ENCODE results near the gene ARHGAP18.

Gene ARHGAP18

DNA sequence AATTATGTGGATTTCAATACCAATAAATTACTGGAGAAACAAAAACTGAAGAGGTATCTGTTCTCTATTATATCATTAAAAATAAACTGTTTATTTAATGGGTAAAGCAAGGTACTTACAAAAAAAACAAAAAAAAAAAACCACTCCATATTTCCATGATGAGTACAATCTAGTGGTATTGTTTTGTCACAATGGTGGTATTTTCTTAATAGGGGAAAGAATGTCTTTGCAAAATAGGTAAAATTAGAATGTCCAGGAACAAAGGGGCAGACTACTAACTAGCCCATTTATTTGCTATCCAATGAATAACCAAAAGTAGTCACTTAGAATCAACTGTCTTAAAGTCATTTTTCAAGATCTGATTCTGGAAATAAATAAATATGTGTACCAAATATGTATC is 92.0 kb downstream of the ARHGAP18 start:
- no peak overlapping the region for H3K27ac ChIP-seq (ENCODE audit: low read length)
- no peaks in the 10 kb centered on the region for H3K4me1 ChIP-seq (ENCODE audit: control insufficient read depth, insufficient read depth, low read length)
- H3K4me3 ChIP-seq (ENCODE audit: low read length), result no peak overlapping the region
- no peaks in the 10 kb centered on the region for H3K36me3 ChIP-seq (ENCODE audit: control insufficient read depth, insufficient read depth, low read length)
- DNase-seq (ENCODE audit: low read depth, low spot score), result no peak
- no peaks in the 10 kb centered on the region for H3K27me3 ChIP-seq (ENCODE audit: control insufficient read depth, insufficient read depth, low read length)
- H3K9me3 ChIP-seq (ENCODE audit: control insufficient read depth, insufficient read depth, low read length), result no peaks in the 10 kb centered on the region

DNA sequence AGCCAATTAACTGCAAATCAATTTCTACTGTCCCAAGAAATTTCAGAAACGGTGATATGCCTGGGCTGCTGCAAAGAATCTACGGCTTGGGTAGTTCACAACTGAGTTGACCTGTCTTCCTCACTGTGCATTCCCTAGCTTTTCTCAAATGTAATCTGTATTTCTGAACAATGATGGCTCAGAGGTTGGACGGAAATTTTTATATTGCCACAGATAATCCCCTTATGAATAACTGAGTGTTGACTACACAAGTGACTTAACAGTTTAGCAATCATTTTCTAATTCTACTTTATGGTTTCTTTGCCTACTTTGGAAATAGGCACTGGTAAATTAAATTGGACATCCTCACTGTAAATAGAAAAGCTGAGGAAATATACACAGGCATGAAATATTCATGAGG is 94.5 kb downstream of the ARHGAP18 start:
- no CpG with 5 or more reads among the region's 3 CpGs for WGBS (ENCODE audit: insufficient coverage, insufficient read length)
- DNase-seq (ENCODE audit: low read depth, low spot score), result no peak

DNA sequence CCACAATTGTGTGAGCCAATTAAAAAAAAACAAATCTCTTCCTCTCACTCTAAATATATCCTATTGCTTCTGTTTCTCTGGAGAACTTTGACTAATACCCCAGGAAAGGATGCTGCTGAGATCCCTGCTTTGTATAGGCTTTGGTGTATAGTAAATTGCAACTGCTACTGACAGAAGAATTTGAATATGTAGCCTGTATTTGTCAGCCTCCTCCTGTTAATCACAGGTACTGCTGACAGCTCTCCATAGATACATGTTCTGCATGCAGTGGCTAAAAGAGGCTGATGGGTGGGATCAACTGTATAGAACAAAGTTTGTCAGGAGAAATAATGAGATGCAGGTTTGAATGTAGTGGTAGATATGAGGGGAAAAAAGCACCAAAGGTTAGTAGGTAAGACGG is 95.0 kb downstream of the ARHGAP18 start:
- Histone ChIP-seq H3K4me1 (ENCODE audit: control insufficient read depth, insufficient read depth, low read length) (peaks cover 4% of the 10 kb centered on the region; the same call in 1 of the 2 replicates), H3K36me3 (ENCODE audit: control insufficient read depth, insufficient read depth, low read length) (no peaks in the 10 kb centered on the region), H3K27me3 (ENCODE audit: control insufficient read depth, insufficient read depth, low read length) (no peaks in the 10 kb centered on the region), H3K27ac (ENCODE audit: low read length) (no peak overlapping the region), H3K9me3 (ENCODE audit: control insufficient read depth, insufficient read depth, low read length) (no peaks in the 10 kb centered on the region), H3K4me3 (ENCODE audit: low read length) (no peak overlapping the region)
- WGBS (ENCODE audit: insufficient coverage, insufficient read length), result 100% methylated on average over 1 of the region's 1 CpG
- no peak for DNase-seq (ENCODE audit: low read depth, low spot score)

More for the DNA sequence above, 94.5 kb downstream of the ARHGAP18 start:
- Histone ChIP-seq H3K4me3 (ENCODE audit: low read length) (no peak overlapping the region), H3K27ac (ENCODE audit: low read length) (no peak overlapping the region), H3K9me3 (ENCODE audit: control insufficient read depth, insufficient read depth, low read length) (no peaks in the 10 kb centered on the region), H3K36me3 (ENCODE audit: control insufficient read depth, insufficient read depth, low read length) (no peaks in the 10 kb centered on the region), H3K27me3 (ENCODE audit: control insufficient read depth, insufficient read depth, low read length) (no peaks in the 10 kb centered on the region), H3K4me1 (ENCODE audit: control insufficient read depth, insufficient read depth, low read length) (no peaks in the 10 kb centered on the region)

DNA sequence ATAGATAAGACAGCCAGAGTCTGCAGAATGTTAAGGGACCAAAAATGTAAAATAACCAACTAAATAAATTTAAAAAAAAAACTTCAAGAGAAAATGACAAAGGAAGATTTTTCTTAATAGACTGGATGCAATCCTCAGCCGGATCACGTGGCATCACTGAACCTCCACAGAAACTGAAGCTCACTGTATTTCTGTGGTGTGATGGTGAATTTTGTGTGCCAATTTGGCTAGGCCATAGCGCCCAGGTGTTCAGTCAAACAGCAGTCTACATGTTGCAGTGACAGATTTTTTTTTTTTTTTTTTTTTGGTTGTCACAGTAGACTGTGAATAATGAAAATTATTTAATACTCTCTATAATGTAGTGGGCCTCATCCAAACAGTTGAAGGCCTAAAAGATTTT is 95.5 kb downstream of the ARHGAP18 start:
- no CpG with 5 or more reads among the region's 3 CpGs for WGBS (ENCODE audit: insufficient coverage, insufficient read length)
- H3K4me1 ChIP-seq (ENCODE audit: control insufficient read depth, insufficient read depth, low read length), result peaks cover 5% of the 10 kb centered on the region; the same call in 1 of the 2 replicates
- no peak for DNase-seq (ENCODE audit: low read depth, low spot score)
- no peaks in the 10 kb centered on the region for H3K27me3 ChIP-seq (ENCODE audit: control insufficient read depth, insufficient read depth, low read length)
- no peak overlapping the region for H3K27ac ChIP-seq (ENCODE audit: low read length)
- H3K9me3 ChIP-seq (ENCODE audit: control insufficient read depth, insufficient read depth, low read length), result no peaks in the 10 kb centered on the region
- no peak overlapping the region for H3K4me3 ChIP-seq (ENCODE audit: low read length)
- no peaks in the 10 kb centered on the region for H3K36me3 ChIP-seq (ENCODE audit: control insufficient read depth, insufficient read depth, low read length)

DNA sequence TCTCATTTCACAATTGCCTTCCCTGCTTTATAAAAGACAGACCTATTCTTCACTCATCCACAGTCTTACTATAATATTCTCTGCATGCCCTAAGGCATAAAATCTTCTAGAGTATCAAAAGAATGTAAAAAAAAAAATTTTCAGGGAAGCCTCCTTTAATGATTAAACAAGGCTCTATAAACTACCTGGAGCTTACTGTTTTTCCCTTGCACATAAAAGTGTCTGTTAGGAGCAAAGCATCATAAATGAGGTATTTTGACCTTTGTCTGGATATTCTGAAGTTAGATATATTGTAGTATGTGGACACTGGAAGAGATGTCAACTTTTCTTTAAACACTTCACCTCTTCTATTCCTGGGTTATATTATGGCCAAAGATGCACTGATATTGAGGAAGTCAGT is 97.5 kb downstream of the ARHGAP18 start:
- Histone ChIP-seq H3K36me3 (ENCODE audit: control insufficient read depth, insufficient read depth, low read length) (no peaks in the 10 kb centered on the region), H3K27ac (ENCODE audit: low read length) (no peak overlapping the region)
- DNase-seq (ENCODE audit: low read depth, low spot score), result no peak

DNA sequence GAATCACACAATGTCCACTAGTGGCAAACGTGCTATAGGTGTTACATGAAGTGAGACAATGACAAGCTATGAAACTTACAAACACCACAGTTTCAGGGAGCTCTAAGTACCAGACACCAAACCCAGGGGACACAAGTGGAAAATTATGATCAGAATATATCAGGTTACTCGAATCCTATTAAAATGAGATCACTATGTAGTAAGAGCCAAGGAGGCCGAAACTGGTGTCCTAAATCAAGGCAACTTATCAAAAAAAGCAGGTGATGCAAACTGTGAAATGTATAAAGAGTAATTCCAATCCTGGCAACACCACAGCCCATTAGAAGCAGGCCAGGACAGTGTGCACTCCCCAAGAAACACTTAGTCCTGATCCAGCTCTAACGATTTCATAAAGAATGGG is 100.3 kb downstream of the ARHGAP18 start:
- no peaks in the 10 kb centered on the region for H3K9me3 ChIP-seq (ENCODE audit: control insufficient read depth, insufficient read depth, low read length)
- no CpG with 5 or more reads among the region's 4 CpGs for WGBS (ENCODE audit: insufficient coverage, insufficient read length)
- no peaks in the 10 kb centered on the region for H3K27me3 ChIP-seq (ENCODE audit: control insufficient read depth, insufficient read depth, low read length)
- H3K36me3 ChIP-seq (ENCODE audit: control insufficient read depth, insufficient read depth, low read length), result no peaks in the 10 kb centered on the region
- H3K27ac ChIP-seq (ENCODE audit: low read length), result no peak overlapping the region
- H3K4me3 ChIP-seq (ENCODE audit: low read length), result no peak overlapping the region
- DNase-seq (ENCODE audit: low read depth, low spot score), result no peak
- H3K4me1 ChIP-seq (ENCODE audit: control insufficient read depth, insufficient read depth, low read length), result peaks cover 6% of the 10 kb centered on the region; the same call in 1 of the 2 replicates

More for the DNA sequence above, 97.5 kb downstream of the ARHGAP18 start:
- Histone ChIP-seq H3K9me3 (ENCODE audit: control insufficient read depth, insufficient read depth, low read length) (no peaks in the 10 kb centered on the region), H3K27me3 (ENCODE audit: control insufficient read depth, insufficient read depth, low read length) (no peaks in the 10 kb centered on the region), H3K4me1 (ENCODE audit: control insufficient read depth, insufficient read depth, low read length) (peaks cover 6% of the 10 kb centered on the region; the same call in 1 of the 2 replicates), H3K4me3 (ENCODE audit: low read length) (no peak overlapping the region)

DNA sequence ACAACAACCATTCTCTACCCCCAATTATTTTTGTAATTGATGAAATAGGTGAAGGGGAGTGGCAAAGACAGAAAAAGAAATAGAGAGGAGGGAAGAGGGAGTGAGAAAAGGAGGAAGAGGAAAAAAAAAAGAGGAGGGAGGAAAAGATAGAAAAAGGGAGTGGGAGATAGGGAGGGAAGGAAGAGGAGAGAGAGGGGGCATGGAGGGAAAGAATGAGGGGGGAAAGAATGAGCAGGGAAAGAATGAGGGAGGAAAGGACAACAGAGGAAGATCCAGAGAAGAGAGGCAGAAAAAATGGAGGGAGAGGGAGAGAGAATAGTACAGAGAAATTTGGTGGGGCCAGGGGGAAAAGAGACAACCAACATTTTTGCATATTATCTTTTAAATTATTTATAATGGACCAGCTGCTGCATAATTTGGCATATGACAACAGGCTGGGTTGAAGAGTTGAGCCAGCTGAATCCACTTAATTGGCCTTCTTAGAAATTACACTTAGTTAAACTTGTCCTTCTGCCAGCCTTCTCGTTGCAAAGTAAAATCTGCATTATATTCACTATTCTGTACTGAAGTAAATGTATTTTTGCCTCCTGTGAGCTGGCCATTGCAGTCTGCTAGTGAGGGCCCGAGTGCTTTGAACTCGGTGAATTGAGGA is 101.0 kb downstream of the ARHGAP18 start:
- no CpG with 5 or more reads among the region's 3 CpGs for WGBS (ENCODE audit: insufficient coverage, insufficient read length)
- no peaks in the 10 kb centered on the region for H3K9me3 ChIP-seq (ENCODE audit: control insufficient read depth, insufficient read depth, low read length)
- no peak overlapping the region for H3K27ac ChIP-seq (ENCODE audit: low read length)
- no peaks in the 10 kb centered on the region for H3K36me3 ChIP-seq (ENCODE audit: control insufficient read depth, insufficient read depth, low read length)
- no peak overlapping the region for H3K4me3 ChIP-seq (ENCODE audit: low read length)
- H3K4me1 ChIP-seq (ENCODE audit: control insufficient read depth, insufficient read depth, low read length), result peaks cover 6% of the 10 kb centered on the region; the same call in 1 of the 2 replicates
- no peak for DNase-seq (ENCODE audit: low read depth, low spot score)
- no peaks in the 10 kb centered on the region for H3K27me3 ChIP-seq (ENCODE audit: control insufficient read depth, insufficient read depth, low read length)

DNA sequence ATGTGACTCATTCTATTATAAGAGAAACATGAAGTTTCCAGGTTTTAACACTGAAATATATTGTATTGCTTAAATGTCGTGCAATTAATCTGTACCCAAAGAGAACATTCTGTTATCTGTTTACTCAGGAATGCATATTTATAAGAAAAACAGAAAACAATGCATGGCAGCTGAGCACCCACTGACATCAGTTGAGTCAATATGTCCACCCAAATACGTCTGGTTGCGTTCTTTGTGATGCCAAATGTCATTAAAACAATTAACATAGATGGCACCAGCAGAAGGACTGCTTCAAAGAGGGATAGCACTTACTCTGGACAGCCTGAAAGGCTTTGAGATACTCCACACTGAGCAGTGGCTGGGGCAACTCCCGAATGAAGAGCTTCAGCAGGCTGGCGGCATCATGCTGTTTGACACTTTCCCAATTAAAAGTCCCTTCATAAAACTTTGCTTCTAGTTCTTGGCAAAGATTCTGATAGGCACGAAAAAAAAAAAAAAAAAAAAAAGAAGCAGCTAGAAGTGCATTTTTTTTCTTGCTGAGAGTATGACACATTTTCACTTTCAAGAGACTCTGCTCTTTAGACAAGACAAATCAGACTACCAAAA is 102.3 kb downstream of the ARHGAP18 start:
- Histone ChIP-seq H3K27ac (ENCODE audit: low read length) (no peak overlapping the region), H3K36me3 (ENCODE audit: control insufficient read depth, insufficient read depth, low read length) (no peaks in the 10 kb centered on the region), H3K9me3 (ENCODE audit: control insufficient read depth, insufficient read depth, low read length) (no peaks in the 10 kb centered on the region), H3K4me3 (ENCODE audit: low read length) (no peak overlapping the region), H3K4me1 (ENCODE audit: control insufficient read depth, insufficient read depth, low read length) (peaks cover 6% of the 10 kb centered on the region; the same call in 1 of the 2 replicates), H3K27me3 (ENCODE audit: control insufficient read depth, insufficient read depth, low read length) (no peaks in the 10 kb centered on the region)
- no peak for DNase-seq (ENCODE audit: low read depth, low spot score)
- no CpG with 5 or more reads among the region's 6 CpGs for WGBS (ENCODE audit: insufficient coverage, insufficient read length)

DNA sequence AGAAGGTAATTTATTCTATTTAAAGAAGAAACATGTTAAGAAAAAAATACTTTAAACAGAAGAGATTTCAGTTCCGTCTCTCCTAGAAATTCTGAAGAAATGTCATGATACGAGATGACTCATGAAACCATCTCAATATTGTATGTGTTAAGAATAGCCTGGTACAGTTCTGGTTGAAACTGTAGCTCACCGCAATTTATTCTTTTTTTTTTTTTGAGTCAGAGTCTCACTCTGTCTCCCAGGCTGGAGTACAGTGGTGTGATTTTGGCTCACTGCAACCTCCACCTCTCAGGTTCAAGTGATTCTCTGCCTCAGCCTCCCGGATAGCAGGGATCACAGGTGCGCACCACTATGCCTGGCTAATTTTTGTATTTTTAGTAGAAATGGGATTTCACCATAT is 103.3 kb downstream of the ARHGAP18 start:
- Histone ChIP-seq H3K36me3 (ENCODE audit: control insufficient read depth, insufficient read depth, low read length) (no peaks in the 10 kb centered on the region), H3K27ac (ENCODE audit: low read length) (no peak overlapping the region), H3K27me3 (ENCODE audit: control insufficient read depth, insufficient read depth, low read length) (no peaks in the 10 kb centered on the region), H3K4me1 (ENCODE audit: control insufficient read depth, insufficient read depth, low read length) (peaks cover 6% of the 10 kb centered on the region; the same call in 1 of the 2 replicates), H3K9me3 (ENCODE audit: control insufficient read depth, insufficient read depth, low read length) (no peaks in the 10 kb centered on the region), H3K4me3 (ENCODE audit: low read length) (no peak overlapping the region)
- DNase-seq (ENCODE audit: low read depth, low spot score), result no peak
- WGBS (ENCODE audit: insufficient coverage, insufficient read length), result no CpG with 5 or more reads among the region's 5 CpGs

DNA sequence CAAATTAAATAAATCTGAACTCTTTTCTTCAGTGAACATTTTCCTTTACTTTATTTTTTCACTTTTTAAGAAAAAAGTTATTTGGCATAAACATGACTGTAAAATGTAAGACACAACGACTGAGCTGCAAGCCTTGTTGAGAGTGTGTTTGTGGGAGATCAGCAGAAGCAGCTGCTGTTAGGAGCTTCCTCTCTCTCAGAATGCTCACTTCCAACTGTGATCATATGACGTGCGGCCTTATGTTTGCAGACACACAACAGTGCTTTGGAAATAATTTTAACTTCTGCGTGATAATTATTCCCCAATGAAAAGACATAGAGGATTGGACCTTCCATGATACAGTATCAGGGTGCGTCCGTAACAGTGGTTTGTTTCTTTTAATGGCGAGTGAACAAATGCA is 104.0 kb downstream of the ARHGAP18 start:
- no peak for DNase-seq (ENCODE audit: low read depth, low spot score)
- WGBS (ENCODE audit: insufficient coverage, insufficient read length), result no CpG with 5 or more reads among the region's 7 CpGs
- Histone ChIP-seq H3K36me3 (ENCODE audit: control insufficient read depth, insufficient read depth, low read length) (no peaks in the 10 kb centered on the region), H3K4me3 (ENCODE audit: low read length) (no peak overlapping the region), H3K9me3 (ENCODE audit: control insufficient read depth, insufficient read depth, low read length) (no peaks in the 10 kb centered on the region), H3K27ac (ENCODE audit: low read length) (no peak overlapping the region), H3K27me3 (ENCODE audit: control insufficient read depth, insufficient read depth, low read length) (no peaks in the 10 kb centered on the region), H3K4me1 (ENCODE audit: control insufficient read depth, insufficient read depth, low read length) (peaks cover 6% of the 10 kb centered on the region; the same call in 1 of the 2 replicates)

DNA sequence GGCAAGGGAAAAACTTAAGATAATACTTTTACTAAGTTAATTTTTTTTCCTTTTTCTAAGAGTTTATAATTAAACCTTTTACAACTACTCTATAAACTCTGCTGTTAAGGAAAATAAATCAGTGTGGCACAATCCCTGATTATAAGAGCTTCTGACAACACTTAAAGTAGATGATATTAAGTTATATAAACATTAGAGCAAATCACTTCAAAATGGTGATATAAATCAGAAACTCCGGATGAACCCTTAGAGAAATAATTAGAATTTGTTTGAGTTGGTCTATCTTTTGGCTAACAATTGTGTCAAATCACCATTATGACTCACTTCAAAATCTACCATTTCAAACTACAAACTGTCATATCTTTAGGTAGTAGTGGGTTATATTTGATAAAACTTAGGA is 104.9 kb downstream of the ARHGAP18 start:
- no CpG with 5 or more reads among the region's 1 CpG for WGBS (ENCODE audit: insufficient coverage, insufficient read length)
- H3K36me3 ChIP-seq (ENCODE audit: control insufficient read depth, insufficient read depth, low read length), result no peaks in the 10 kb centered on the region
- no peak for DNase-seq (ENCODE audit: low read depth, low spot score)
- no peak overlapping the region for H3K27ac ChIP-seq (ENCODE audit: low read length)
- peaks cover 3% of the 10 kb centered on the region; the same call in 1 of the 2 replicates for H3K4me1 ChIP-seq (ENCODE audit: control insufficient read depth, insufficient read depth, low read length)
- no peaks in the 10 kb centered on the region for H3K27me3 ChIP-seq (ENCODE audit: control insufficient read depth, insufficient read depth, low read length)
- no peak overlapping the region for H3K4me3 ChIP-seq (ENCODE audit: low read length)
- no peaks in the 10 kb centered on the region for H3K9me3 ChIP-seq (ENCODE audit: control insufficient read depth, insufficient read depth, low read length)
